ENCODE data around the gene MYOC.

The MYOC gene

DNA sequence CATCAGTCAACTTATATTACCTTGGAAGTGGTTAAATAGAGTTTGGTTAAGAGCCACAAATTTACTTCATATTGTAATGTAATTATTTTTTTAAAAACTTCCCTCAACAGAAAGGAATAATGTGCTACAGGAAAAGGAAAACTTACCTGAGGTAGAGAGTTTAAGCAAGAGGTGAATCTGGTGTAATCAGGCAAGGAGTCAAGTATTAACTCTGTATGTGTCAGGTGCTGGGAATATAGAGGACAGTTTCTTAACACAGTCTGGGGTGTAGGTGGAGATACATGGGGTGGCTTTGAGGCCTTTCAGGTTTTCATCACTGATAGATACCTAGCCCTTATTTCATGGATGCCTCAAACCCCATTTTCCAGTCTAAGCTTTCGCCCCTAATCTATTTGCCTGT, 56.4 kb downstream of the MYOC start:
- DNase-seq (ENCODE audit: low read depth), result no peak
- TF ChIP-seq, protein P1, sequence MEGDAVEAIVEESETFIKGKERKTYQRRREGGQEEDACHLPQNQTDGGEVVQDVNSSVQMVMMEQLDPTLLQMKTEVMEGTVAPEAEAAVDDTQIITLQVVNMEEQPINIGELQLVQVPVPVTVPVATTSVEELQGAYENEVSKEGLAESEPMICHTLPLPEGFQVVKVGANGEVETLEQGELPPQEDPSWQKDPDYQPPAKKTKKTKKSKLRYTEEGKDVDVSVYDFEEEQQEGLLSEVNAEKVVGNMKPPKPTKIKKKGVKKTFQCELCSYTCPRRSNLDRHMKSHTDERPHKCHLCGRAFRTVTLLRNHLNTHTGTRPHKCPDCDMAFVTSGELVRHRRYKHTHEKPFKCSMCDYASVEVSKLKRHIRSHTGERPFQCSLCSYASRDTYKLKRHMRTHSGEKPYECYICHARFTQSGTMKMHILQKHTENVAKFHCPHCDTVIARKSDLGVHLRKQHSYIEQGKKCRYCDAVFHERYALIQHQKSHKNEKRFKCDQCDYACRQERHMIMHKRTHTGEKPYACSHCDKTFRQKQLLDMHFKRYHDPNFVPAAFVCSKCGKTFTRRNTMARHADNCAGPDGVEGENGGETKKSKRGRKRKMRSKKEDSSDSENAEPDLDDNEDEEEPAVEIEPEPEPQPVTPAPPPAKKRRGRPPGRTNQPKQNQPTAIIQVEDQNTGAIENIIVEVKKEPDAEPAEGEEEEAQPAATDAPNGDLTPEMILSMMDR (IDR thresholded peaks at IDR 0.05; ENCODE audit: low read depth, low read length, missing control alignments), result no peak
- in situ Hi-C loops (cut with HindIII; ENCODE audit: low sequenced_read_pairs), result no loop called here

DNA sequence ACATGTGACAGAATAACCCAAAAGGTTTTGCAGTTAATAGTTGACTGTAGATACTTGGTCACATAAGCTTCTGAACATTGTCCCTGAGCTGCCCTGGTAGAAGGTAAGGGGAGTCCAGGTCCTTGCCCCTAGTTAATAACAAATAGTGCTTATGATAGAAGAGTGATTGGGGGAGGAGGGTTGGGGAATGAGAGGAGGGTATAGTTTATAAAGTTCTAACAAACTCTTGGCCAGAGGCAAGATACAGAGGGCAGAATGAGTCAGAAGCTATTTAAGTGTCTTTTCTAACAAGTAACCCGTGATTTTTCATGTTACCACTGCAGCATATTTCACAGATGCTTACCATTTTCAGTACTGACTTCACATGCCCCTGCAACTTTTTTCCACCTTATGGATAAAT, 57.2 kb downstream of the MYOC start:
- no peak overlapping the region for H3K4me3 ChIP-seq (ENCODE audit: low read depth, low read length)
- no peak for DNase-seq (ENCODE audit: low read depth)
- in situ Hi-C loops (cut with HindIII; ENCODE audit: low sequenced_read_pairs), result no loop called here
- TF ChIP-seq, protein P1 (IDR thresholded peaks at IDR 0.05; ENCODE audit: low read depth, low read length, missing control alignments), result no peak

More for the DNA sequence above, 56.4 kb downstream of the MYOC start:
- no peak overlapping the region for H3K4me3 ChIP-seq (ENCODE audit: low read depth, low read length)

DNA sequence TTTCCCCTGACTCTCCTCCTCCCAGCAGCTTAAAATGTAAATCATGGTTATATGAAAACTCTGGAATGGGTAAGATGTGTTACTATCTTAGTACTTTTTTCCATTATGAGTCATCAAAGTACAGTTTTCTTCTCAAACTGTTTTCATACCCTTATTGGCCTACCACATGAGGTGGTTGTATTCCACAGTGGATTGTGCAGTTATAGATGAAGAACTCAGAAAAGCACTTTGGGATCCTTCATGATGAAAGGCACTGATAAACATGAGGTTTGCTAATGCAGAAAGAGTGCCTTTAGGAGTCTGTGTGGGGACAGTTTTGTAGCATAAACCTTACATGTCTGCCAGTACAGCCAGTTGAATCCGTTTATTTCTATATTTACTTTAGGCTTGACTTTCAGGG, 62.5 kb downstream of the MYOC start:
- in situ Hi-C loops (cut with HindIII; ENCODE audit: low sequenced_read_pairs), result no loop called here
- H3K4me3 ChIP-seq (ENCODE audit: low read depth, low read length), result no peak overlapping the region
- no peak for DNase-seq (ENCODE audit: low read depth)
- TF ChIP-seq, protein P1 (IDR thresholded peaks at IDR 0.05; ENCODE audit: low read depth, low read length, missing control alignments), result no peak

DNA sequence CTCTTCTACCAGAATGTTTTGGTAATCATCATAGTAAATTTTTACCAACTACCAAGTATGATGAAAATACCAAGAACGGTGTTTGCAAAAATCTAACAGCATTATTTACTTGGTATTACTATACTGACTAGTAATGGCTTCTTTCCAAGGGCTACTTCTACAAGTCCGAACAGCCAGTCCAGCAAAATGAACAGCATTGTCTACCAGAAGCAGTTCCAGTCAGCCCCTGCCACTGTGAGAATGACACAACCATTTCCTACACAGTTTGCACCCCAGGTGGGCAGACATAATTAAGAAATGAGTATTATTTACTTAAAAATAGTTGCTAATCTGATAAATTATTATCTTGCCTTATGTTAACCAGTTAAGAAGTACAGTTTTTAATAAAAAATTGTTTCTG, 64.3 kb downstream of the MYOC start:
- TF ChIP-seq, protein P1 (IDR thresholded peaks at IDR 0.05; ENCODE audit: low read depth, low read length, missing control alignments), result no peak
- H3K4me3 ChIP-seq (ENCODE audit: low read depth, low read length), result no peak overlapping the region
- DNase-seq (ENCODE audit: low read depth), result no peak
- in situ Hi-C loops (cut with HindIII; ENCODE audit: low sequenced_read_pairs), result no loop called here

DNA sequence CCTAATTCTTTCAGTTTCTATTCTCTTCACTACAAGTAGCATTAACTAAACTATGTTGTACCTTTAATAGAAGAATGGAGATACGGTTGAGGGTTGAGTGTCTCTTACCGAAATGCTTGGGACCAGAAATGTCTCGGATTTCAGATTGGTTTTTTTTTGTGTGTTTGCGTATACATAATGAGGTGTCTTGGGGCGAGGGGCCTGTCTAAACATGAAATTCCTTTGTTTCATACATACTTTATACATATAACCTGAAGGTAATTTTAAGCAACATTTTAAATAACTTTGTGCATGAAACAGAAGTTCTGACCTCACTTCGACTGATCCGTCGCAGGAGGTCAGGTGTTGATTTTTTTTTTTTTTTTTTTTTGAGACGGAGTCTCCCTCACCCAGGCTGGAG, 66.8 kb downstream of the MYOC start:
- in situ Hi-C loops (cut with HindIII; ENCODE audit: low sequenced_read_pairs), result no loop called here
- no peak overlapping the region for H3K4me3 ChIP-seq (ENCODE audit: low read depth, low read length)
- no peak for DNase-seq (ENCODE audit: low read depth)
- TF ChIP-seq, protein P1 (IDR thresholded peaks at IDR 0.05; ENCODE audit: low read depth, low read length, missing control alignments), result no peak

Data from astrocyte of the cerebellum (primary cell).